T-helper 2 cell treated with Interferon-gamma antibody and Interleukin-4, amounts not matched to agents 100 ng/mL and 5 ng/mL, for 36 hours (primary cell): ENCODE results near the gene CLN6. TPM values are rescaled to one million over a fixed set of nuclear protein-coding genes. Genes with fewer than 3 reads are reported as not detected.
"Not testable (repeated sequence)": the region's sequence is repeated elsewhere in the genome, so short reads cannot be mapped to it uniquely, and the experiment has no call there.

Experiments used
- intact Hi-C: fragments of 100-400 bp; cut with micrococcal nuclease; formaldehyde crosslinking; loops from one replicate; pipeline ENCODE4 v1.15.1; 2023
- total RNA-seq: library from RNA; stranded (reverse); gene quantifications from 2 replicates; pipeline ENCODE4 v1.2.3, GENCODE V29; 2022

The CLN6 gene
- total RNA-seq, 1 donor from 2014 or later = 80.1 TPM

DNA sequence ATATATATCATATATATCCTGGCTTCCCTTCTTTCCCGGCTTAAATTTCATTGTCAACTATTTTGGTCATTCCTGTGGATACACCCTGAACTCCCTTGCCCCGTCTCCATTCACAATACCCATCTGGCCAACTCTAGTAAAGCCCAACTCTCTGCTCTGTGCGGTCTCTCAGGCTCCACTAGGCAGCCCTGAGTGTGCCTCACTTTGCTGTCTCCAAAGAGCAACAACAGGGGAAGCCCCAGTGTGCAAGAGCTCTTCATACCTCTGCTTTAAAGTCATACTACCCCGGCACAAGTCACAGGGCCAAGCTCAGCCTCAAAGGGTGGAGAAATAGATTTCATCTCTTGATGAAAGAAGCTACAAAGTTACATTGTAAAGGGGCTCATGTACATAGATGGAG, 29.2 kb upstream of the CLN6 start:
- intact Hi-C loops = loop anchor here (10.0 kb wide), 1 partner anchor 416 kb away; no protein-coding TSS in a partner anchor

DNA sequence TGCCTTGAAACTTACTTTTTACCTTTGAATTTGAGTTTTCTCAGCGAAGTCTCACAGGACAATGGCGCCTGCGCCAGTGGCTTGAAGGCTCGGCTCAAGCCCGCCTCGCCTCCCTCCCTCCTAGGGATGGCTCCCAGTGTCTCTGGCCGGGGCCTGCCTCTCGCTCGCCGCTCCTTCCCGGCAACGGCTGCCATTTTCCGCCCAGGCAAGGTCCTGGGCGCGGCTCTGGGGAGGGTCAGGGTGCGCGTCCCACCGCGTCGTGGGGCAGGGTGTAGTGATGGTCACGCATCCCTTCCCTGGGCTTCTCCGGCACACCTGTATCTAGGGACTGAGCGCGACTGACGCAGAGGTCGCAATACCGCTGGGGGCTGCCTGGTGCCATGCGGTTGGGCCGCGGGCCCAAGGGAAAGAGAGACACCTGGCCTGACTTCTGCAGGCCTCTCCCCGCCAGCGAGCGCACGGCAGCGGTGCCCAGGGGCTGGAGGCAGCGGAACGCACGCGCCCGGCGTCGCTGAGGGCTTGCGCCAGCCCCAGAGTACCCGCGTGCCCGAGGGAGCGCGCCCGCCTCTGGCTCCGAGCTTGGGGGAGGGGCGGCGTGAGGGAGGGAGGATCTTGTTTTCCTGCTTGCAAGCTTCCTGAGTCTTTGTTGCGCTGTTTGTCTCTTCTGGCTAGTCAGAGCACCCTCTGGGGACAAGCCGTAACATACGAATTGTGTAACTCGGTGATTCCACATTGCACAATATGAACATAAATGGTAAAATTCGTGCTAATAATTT, 27.3 kb upstream of the CLN6 start:
- intact Hi-C loops = loop anchor here (2.0 to 10.0 kb wide), 2 partner anchors 20 to 418 kb away; partner anchors contain the start of gene FEM1B

DNA sequence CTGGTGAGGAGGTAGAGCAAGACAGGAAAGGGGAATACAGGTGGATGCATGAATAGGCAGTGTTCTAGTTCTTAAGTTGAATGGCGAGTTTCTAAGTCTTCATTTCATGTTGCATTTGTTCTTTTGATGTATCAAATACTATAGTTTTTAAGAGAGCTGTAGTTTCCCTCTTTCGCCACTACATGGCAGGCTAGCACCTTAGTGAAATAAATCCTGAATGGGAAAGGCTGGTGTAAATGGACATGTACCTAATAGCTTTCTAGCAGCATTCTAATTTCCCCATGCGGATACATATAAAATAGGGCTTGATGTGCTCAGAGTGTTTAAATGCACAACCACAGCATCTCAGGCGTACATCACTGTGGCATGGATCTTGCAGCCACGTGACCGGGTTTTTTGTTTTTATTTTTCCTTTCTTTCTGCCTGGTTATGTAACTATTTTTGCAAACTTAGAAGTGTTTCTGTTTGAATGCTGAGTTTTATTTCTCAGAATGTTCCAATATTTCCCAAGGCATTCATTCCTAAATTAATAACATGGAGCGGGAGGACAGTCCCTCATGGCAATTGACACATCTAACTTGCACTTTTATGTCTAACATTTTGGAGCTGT, 23.5 kb upstream of the CLN6 start:
- intact Hi-C loops = loop anchor here (1.0 to 10.0 kb wide), 3 partner anchors 53 to 422 kb away; no protein-coding TSS in a partner anchor

DNA sequence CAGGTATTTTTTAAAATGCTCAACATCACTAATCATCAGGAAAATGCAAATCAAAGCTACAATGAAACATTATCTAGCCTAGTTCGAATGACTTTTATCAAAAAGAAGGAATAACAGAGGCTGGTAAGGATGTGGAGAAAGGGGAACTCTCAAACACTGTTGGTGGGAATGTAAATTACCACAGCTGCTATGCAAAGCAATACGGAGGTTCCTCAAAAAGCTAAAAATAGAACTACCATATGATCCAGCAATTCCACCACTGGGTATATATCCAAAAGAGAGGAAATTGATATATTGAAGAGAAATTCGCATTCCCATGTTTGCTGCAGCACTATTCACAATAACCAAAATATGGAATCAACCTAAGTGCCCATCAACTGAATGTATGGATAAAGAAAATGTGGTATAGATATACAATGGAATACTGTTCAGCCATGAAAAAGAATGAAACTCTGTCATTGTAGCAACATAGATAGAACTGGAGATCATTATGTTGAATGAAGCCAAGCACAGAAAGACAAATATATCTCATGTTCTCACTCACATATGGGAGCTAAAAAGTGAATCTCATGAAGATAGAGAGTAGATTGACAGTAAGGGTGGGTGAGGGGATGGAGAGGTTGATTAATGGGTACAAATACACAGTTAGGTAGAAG, 19.7 kb upstream of the CLN6 start:
- intact Hi-C loops = no loop called here

DNA sequence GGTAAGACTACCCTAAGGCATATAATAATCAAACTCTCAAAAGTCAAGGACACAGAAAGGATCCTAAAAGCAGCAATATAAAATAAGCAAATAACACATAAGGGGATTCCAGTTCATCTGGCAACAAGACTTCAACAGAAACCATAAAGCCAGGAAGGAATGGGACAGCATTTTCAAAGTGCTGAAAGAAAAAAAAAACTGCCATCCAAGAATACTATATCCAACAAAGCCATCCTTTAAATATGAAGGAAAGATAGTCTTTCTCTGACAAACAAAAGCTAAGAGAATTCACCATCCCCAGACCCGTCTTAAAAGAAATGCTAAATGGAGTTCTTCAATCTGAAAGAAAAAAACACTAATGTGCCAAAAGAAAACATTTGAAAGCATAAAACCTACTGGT, 14.7 kb upstream of the CLN6 start:
- intact Hi-C loops = no loop called here

DNA sequence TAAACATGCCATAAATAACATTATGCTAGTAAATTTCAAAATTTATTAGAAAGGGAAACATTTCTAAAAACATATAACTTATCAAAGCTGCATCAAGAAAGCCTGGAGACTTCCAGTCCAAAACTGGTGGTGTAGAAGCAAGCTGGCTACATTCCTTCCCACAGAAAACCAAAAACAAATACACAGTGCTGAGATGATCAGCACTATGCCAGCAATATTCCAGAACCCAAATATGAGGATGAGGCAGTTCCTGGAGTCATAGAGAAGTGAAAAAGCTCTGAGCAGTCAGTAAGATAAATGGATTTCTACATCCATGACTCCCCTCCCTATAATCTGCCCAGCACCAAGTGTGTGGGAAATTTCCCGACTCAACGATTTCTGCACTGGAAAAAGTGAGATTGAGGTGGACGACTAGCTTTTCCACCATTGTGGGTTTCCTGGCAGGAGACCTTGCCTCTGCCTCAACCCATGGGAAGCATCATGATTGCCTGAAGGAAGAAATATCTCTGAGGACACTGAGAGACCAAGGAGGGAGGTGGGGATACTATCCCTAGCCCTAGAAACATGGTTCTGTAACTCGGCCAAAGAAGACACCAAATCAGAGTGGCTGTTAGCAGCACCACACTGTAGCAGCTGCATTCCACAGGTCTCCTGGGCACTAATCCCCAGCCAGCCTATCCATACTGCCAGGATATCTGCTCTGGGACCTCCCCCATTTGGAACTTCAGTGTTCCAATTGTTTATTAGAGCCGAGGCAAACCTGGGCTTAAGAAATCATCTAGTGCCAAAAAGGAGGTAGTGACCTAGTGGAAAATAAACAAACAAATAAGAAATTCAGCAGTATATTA, 11.8 kb upstream of the CLN6 start:
- intact Hi-C loops = no loop called here

DNA sequence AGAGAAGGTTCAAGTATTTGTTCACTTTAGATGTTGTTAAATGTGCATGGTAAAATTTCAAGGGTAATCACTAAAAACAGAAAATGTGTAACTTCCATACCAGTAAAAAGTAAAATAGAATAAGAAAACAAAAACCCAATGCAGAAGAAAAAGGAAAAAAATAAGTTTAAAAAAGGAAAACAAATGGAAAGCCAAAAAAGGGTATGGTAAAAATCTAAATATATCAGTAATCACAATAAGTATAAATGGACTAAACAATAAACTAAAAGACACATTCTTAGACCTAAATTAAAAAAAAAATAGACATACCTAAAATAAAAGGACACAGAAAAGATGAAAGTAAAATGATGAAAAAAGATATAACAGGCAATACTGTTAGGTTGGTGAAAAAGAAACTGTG, 9.5 kb upstream of the CLN6 start:
- intact Hi-C loops = no loop called here

DNA sequence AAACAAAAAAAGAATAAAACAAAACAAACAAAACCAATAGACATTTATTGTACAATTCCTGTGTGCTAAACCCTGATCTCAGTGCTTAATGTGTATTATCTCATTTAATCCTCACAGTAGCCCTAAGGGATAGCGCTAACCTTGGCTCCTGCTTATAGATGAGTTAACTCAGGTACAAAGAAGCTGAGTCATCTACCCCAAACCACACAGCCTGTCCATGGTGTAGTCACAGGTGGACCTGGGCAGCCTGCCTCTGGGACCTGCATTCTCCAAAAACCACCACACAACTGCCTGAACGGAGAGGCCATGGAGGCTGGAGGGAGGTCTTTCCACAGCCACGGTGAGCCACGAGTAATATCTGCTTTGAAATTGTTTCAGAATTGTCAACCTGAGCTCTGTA, 5.5 kb upstream of the CLN6 start:
- intact Hi-C loops = no loop called here

DNA sequence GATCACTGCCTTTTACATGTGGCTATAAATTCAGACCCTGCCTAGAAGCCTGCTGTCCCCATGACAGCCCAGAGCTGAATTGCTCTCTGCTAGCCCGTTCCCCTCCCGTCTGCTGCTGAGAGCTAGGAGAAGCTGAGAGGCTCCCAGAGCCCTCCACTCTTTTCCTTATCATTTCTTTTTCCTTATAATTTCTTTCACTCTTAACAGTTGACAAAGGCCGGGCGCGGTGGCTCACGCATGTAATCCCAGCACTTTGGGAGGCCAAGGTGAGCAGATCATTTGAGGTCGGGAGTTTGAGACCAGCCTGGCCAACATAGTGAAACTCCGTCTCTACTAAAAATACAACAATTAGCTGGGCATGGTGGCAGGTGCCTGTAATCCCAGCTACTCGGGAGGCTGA, 5.0 kb upstream of the CLN6 start:
- intact Hi-C loops = not testable (repeated sequence)

DNA sequence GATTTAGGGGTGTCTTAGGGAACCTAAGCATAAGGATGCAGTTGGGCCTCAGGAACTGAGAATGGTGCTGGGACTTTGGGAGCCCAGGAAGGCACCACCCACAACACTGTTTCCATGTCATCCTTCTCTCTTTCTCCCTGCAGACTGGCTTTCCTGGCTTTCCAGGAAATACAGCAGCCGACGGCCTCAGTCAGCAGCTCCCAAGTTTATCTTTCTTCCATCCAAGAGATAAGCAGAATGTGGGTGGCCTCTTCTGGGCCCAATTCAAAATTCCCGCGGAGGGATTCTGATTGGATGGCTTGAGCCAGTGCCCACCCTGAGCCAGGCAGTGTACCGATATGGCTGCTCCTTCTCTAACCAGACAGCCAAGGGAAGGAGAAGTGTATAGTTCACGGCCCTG, 4.5 kb upstream of the CLN6 start:
- intact Hi-C loops = no loop called here

DNA sequence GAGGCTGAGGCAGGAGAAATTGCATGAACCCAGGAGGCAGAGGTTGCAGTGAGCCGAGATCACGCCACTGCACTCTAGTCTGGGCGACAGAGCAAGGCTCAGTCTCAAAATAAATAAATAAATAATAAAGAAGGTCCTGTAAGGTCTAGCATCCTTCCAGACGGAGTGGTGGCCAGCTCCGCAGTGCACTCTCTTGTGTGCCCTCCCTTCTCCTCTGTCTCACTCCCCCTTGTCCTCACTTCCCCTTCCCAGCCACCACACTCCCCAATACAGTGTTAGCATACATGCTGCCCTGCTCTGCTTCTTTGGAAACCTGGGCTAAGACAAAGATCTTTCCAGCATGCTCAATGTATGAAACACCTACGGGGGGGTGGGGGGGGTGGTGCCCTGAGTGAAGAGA, 3.4 kb upstream of the CLN6 start:
- intact Hi-C loops = no loop called here

DNA sequence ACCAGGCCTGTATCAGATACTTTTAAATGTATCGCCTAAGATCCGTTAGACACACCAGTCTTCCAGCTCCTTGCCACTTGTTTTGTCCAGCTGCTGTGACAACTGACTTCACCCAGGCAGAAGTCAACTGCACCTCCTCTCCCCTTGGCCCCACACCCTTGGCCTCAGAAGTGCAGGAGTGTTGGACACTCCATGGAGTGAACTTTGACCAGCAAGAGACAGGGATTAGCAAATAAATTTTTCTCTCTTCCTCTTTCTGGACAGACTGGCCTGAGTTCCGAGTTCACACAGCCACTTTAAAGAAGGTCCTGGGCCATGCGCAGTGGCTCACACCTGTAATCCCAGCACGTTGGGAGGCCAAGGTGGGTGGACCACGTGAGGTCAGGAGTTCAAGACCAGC, 2.9 kb upstream of the CLN6 start:
- intact Hi-C loops = no loop called here

DNA sequence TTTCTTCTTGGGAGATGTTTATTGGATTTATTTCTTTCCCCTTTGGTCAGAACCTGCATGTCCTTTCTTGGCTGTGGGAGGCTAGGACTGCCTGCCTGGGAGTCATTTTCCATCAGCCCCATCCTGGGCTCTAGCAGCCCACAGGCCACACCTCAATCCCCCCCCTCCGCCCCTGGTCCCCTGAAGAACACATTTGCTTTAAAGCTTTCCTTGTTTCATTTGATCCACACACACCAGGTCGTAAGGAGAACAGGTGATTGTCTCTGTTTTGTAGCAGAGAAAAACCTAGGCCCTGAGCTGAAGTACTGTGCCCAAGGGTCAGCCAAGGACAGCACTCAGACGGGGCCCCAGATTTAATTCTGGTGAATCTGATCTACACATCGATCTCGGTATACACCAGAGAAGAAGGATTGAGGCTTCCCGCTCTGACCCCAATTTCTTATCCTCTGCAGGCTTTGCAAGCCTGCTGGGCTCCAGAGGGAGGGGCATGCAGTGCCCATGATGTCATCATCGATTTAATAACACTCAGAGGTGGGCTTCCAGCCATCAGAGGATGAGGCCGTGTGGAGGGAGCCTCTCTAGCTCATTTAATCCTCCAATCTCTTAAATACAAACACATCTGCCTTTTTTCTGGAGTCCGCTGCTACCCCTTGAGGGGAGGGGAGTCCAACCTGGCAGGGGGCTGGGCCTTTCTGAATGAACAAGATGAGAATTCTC, 1.7 kb upstream of the CLN6 start:
- intact Hi-C loops = no loop called here

DNA sequence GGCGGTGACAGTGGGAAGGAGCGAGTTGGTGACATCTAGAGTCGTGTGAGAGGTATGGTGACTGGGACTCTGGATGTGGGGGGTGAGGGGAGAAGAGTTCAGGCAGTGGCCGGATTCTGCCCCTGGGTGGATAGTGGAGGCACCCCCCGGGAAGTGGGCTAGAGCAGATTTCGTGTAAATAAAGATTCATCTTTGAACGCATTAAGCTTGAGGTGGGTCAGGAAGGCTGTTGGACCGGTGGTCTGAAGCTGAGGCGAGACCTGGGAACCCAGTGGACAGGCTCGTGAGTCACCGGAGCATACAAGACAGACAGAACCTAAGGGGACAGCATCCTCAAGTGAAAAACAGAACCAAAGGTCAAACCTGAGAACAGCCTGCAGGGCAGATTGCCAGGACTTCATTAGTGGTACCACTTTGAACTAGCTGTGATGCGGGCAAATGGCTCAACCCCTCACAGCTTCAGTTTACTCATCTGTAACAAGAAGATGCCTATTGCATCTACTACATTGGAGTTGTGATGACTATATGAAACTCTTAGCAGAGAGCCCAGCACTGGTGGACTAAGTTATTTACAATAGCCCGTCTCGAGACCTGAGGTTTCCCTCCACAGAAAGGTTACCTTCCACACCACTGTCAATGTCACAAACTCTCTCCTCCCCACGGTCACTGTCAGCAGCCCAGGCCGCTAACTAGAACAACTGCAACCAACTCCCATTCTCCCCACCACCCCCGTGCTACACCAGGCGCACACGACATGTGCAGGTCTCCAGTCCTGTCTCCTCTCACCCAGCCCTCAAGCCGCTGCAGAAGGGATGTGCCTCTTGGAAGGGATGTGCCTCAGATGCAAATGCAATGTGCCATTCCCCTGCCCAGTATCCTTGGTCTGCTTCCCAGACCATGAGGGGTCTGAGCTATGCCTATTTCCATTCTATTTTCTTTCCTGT, 901 bp upstream of the CLN6 start:
- intact Hi-C loops = no loop called here

DNA sequence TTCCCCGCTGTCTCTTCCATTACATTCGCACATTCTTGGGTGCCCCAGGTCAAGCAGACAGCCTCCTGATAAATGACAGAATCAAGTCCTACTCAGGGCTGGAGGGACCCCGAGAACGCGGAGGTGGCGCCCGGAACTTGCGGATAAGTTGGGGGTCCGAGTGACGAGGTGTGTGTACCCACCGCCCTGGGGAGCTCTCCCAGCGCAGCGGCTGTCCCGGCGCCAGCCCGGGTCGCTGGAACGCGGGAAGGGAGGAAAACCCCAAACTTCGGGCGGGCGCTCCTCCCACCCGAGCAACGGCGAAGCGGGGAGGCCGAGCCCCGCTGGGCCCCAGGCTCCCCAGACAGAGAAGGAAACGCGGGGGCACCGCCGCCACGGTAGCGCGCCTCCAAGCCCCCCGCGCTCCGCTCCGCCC, 550 bp downstream of the CLN6 start:
- intact Hi-C loops = loop anchor here (1.0 to 2.0 kb wide), 3 partner anchors 18 to 175 kb away; partner anchors contain the start of gene PIAS1

DNA sequence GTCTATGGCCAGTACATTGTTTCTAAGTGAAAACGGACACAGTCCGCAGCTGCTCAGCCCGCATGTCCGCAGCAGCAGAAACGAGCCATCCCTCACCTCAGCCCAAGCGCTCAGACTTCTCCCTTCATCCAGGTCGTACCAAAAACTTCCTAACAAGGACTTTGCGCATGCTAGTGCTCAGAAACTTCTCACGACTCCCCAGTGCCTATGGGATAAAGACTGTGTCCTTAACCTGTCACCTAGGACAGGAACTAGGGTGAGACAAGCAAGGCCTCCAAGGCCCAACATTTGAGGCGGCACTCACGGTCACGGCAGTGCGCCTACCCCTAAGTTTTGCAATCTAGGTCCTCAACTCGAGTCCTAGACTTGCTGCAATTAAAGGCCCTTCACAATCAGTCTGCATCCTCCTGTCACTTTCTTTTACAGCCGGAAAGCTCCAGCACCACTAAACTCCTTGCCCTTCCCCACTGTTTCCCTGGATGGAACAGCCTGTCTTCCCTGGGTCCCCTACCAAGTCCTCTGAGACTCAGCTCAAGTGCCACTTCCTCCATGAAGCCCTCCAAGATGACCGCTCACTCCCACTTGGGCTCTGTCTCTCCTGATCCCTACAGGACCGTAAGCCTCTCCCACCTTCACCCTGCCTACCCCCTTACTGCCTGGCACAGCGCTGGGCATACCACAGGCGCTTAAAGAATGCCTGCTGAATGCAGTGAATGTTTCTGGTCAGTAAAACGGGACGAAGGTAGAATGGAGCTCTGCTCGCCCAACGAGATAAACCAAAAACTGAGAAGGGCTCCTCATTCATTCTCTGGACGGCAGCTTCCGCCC, 1.2 kb downstream of the CLN6 start:
- intact Hi-C loops = loop anchor here (2.0 kb wide), 1 partner anchor 18 kb away; no protein-coding TSS in a partner anchor

DNA sequence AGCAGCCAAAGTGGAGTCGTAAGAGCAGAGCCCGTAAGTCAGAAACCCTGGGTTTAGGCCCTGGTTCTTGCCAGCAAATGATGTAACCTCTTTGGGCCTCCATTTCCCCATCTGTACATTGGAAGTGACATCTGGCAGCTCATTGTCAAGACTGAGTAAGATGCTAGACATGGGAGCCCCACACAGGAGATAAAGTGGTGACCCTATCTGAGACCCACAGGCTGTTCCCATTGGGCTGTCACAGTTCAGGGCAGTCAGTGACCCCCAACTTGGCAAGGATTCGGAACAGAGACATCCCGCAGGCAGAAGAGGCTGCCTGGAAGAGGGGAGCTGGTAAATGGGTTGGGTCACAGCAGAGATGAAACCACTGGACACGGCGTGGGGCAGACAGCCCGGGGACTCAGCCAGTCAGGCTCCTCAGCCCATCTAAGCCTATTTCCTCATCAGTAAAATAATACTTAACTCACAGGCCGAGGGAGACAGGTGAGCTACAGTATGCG, 1.8 kb downstream of the CLN6 start:
- intact Hi-C loops = loop anchor here (2.0 kb wide), 1 partner anchor 17 kb away; no protein-coding TSS in a partner anchor

DNA sequence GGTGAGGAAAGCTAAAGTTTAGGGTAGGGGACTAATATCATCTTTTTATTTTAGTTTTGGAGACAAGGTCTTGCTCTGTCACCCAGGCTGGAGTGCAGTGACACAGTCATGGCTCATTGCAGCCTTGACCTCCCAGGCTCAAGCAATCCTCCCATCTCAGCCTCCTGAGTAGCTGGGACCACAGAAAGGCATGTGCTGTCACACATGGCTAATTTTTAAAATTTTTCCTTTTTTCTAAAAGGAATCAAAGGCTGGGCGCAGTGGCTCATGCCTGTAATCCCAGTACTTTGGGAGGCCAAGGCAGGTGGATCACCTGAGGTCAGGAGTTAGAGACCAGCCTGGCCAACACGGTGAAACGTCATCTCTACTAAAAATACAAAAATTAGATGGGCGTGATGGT, 4.1 kb downstream of the CLN6 start:
- intact Hi-C loops = not testable (repeated sequence)
